ENCODE results near the gene RGMB. TPM values are rescaled to one million over a fixed set of nuclear protein-coding genes. Genes with fewer than 3 reads are reported as not detected.

Gene RGMB
- total and polyA plus RNA-seq, 2 of the 13 experiments (the other 11 are each of a cell fraction or from before 2014, with no cell fraction given), result 3.0 to 3.8 TPM

- in situ Hi-C loops (cut with HindIII; ENCODE audit: extremely low pct_ligation_motif_present, low pct_unique_long_range_greater_than_20kb), result no loop called here
- ATAC-seq (no peak), FAIRE-seq (no peak), DNase-seq (ENCODE audit: low spot score) (no peak)
- H4K20me1 ChIP-seq (ENCODE audit: insufficient read depth, low read length), result no peaks in the 10 kb centered on the region
- no peak overlapping the region for H2AFZ ChIP-seq (ENCODE audit: low read length)
- H3K4me2 ChIP-seq (ENCODE audit: low read depth, low read length), result no peak overlapping the region
- no peaks in the 10 kb centered on the region for H3K36me3 ChIP-seq (replicated peaks in 1 of 2; ENCODE audit: control insufficient read depth in 1 of 2, insufficient read depth in 2 of 2, low read length in 2 of 2)
- peaks cover 22% of the 10 kb centered on the region for H3K9me3 ChIP-seq (ENCODE audit: low read length)
- TF ChIP-seq ISL2 (CRISPR knock-in tag; IDR thresholded peaks at IDR 0.05) (no peak), TAF15 (IDR thresholded peaks at IDR 0.05; ENCODE audit: low read depth, low read length, poor library complexity, severe bottlenecking) (no peak), ZNF382 (CRISPR knock-in tag; IDR thresholded peaks at IDR 0.05; ENCODE audit: borderline replicate concordance) (no peak), ZNF782 (CRISPR knock-in tag; IDR thresholded peaks at IDR 0.05; ENCODE audit: borderline replicate concordance) (no peak), ZFP82 (CRISPR knock-in tag; IDR thresholded peaks at IDR 0.05; ENCODE audit: borderline replicate concordance) (no peak), NR2F2 (IDR thresholded peaks at IDR 0.05; ENCODE audit: borderline replicate concordance, low read depth) (no peak), SIX4 (CRISPR knock-in tag; IDR thresholded peaks at IDR 0.05) (no peak)
- ChIA-PET POLR2A (no interaction called here), CTCF (ENCODE audit: low intra/inter-chr PET ratio, low total read pairs) (no interaction called here)
- no peaks in the 10 kb centered on the region for H3K27me3 ChIP-seq (ENCODE audit: control insufficient read depth in 1 of 2, insufficient read depth in 2 of 2, low read length in 2 of 2)
- 0% methylated on average over 2 of the region's 2 CpGs for WGBS (ENCODE audit: low lambda C conversion rate)
- H3K79me2 ChIP-seq (ENCODE audit: insufficient read depth, low read length), result no peaks in the 10 kb centered on the region
- intact Hi-C loops (cut with micrococcal nuclease; ENCODE audit: unreplicated experiment), result no loop called here
- no TSS peak for BruUV-seq (replicated peaks)
- no peak overlapping the region for H3K9ac ChIP-seq (ENCODE audit: insufficient read depth, low read depth, low read length)
- no peak overlapping the region for H3K27ac ChIP-seq (ENCODE audit: extremely low read length, insufficient read depth, low read length)
- no peaks in the 10 kb centered on the region for H3K4me1 ChIP-seq (ENCODE audit: insufficient read depth, low read length)
- no peak overlapping the region for H3K4me3 ChIP-seq (replicated peaks in 1 of 3; ENCODE audit: insufficient read depth in 1 of 3, low read depth in 2 of 3, low read length in 3 of 3)
Observed at GRCh38 chr5:98810206-98810605, 36.7 kb downstream of the RGMB start.

- Histone ChIP-seq H3K27ac (ENCODE audit: extremely low read length, insufficient read depth, low read length) (no peak overlapping the region), H4K20me1 (ENCODE audit: insufficient read depth, low read length) (no peaks in the 10 kb centered on the region), H3K27me3 (ENCODE audit: control insufficient read depth in 1 of 2, insufficient read depth in 2 of 2, low read length in 2 of 2) (no peaks in the 10 kb centered on the region), H3K9me3 (ENCODE audit: low read length) (no peaks in the 10 kb centered on the region), H3K36me3 (replicated peaks in 1 of 2; ENCODE audit: control insufficient read depth in 1 of 2, insufficient read depth in 2 of 2, low read length in 2 of 2) (no peaks in the 10 kb centered on the region), H2AFZ (ENCODE audit: low read length) (no peak overlapping the region), H3K9ac (ENCODE audit: insufficient read depth, low read depth, low read length) (no peak overlapping the region), H3K4me1 (ENCODE audit: insufficient read depth, low read length) (peaks cover 6% of the 10 kb centered on the region), H3K4me2 (ENCODE audit: low read depth, low read length) (no peak overlapping the region), H3K79me2 (ENCODE audit: insufficient read depth, low read length) (no peaks in the 10 kb centered on the region), H3K4me3 (replicated peaks in 1 of 3; ENCODE audit: insufficient read depth in 1 of 3, low read depth in 2 of 3, low read length in 3 of 3) (no peak overlapping the region)
- TF ChIP-seq ZBTB44 (CRISPR knock-in tag; IDR thresholded peaks at IDR 0.05) (no peak), ZGPAT (CRISPR knock-in tag; IDR thresholded peaks at IDR 0.05) (no peak), HNRNPL (IDR thresholded peaks at IDR 0.05; ENCODE audit: low read depth, low read length) (no peak), RFX1 (IDR thresholded peaks at IDR 0.05) (no peak), NPAS2 (CRISPR knock-in tag; IDR thresholded peaks at IDR 0.05; ENCODE audit: borderline replicate concordance) (no peak)
- intact Hi-C loops (cut with micrococcal nuclease; ENCODE audit: unreplicated experiment) (no loop called here), in situ Hi-C loops (cut with HindIII; ENCODE audit: extremely low pct_ligation_motif_present, low pct_unique_long_range_greater_than_20kb) (no loop called here)
- ChIA-PET POLR2A (no interaction called here), CTCF (ENCODE audit: low intra/inter-chr PET ratio, low total read pairs) (no interaction called here)
- no peak for FAIRE-seq
- BruUV-seq (replicated peaks), result no TSS peak
- WGBS (ENCODE audit: low lambda C conversion rate), result 74% methylated on average over 3 of the region's 3 CpGs
- no peak for ATAC-seq
- no peak for DNase-seq (ENCODE audit: low spot score)
Observed at GRCh38 chr5:98813755-98814154, 40.3 kb downstream of the RGMB start.

Data from HepG2 (cell line).